GM21381 (cell line): ENCODE results near the gene ELP6.
A peak's percentile ranks its signal among the peaks of the same experiment; 100 is the strongest.

Experiments used
- ATAC-seq: cut with Tn5 transposase; IDR thresholded peaks from one replicate; pipeline ENCODE4 v1.9.1; 2021; ENCODE audit warnings: mild to moderate bottlenecking, moderate library complexity; ENCODE audit not compliant: unreplicated experiment

ELP6 gene

GRCh38 chr3:47513125-47513929 lies at the start of gene ELP6:
Gene ELP6, minus strand, starts transcription at chr3:47513712. Its CDS starts 122 bp downstream, at chr3:47513590.
- peak; percentile 92 for ATAC-seq

GRCh38 chr3:47556351-47556750 lies 42.8 kb upstream of the ELP6 start:
- no peak for ATAC-seq

GRCh38 chr3:47554335-47554734 lies 40.8 kb upstream of the ELP6 start:
- no peak for ATAC-seq

- ATAC-seq, result no peak
These were observed 39.9 kb upstream of the ELP6 start for GRCh38 chr3:47553407-47553806.

GRCh38 chr3:47542471-47543173 lies 29.1 kb upstream of the ELP6 start:
- no peak for ATAC-seq

GRCh38 chr3:47541583-47542108 lies 28.1 kb upstream of the ELP6 start:
- ATAC-seq, result no peak

GRCh38 chr3:47540281-47540680 lies 26.8 kb upstream of the ELP6 start:
- no peak for ATAC-seq

GRCh38 chr3:47536967-47537366 lies 23.5 kb upstream of the ELP6 start:
- no peak for ATAC-seq

- ATAC-seq, result no peak
These were observed 22.8 kb upstream of the ELP6 start for GRCh38 chr3:47536221-47536891.

GRCh38 chr3:47533996-47534454 lies 20.5 kb upstream of the ELP6 start:
- no peak for ATAC-seq

GRCh38 chr3:47533481-47533880 lies 20.0 kb upstream of the ELP6 start:
- ATAC-seq, result no peak

GRCh38 chr3:47527952-47528725 lies 14.6 kb upstream of the ELP6 start:
- ATAC-seq, result no peak

GRCh38 chr3:47525617-47526016 lies 12.1 kb upstream of the ELP6 start:
- ATAC-seq, result no peak

- ATAC-seq, result no peak
These were observed 10.0 kb upstream of the ELP6 start for GRCh38 chr3:47523310-47524073.

GRCh38 chr3:47522082-47522987 lies 8.8 kb upstream of the ELP6 start:
- peak; percentile 78 for ATAC-seq

GRCh38 chr3:47520756-47521155 lies 7.2 kb upstream of the ELP6 start:
- ATAC-seq, result no peak

GRCh38 chr3:47517937-47518336 lies 4.4 kb upstream of the ELP6 start:
- ATAC-seq, result no peak

GRCh38 chr3:47515864-47516319 lies 2.4 kb upstream of the ELP6 start:
- ATAC-seq, result no peak

GRCh38 chr3:47515100-47515499 lies 1.6 kb upstream of the ELP6 start:
- no peak for ATAC-seq
